Common myeloid progenitor, CD34-positive (primary cell): ENCODE measurements around the gene TMEM121.
"Not testable (repeated sequence)": the region's sequence is repeated elsewhere in the genome, so short reads cannot be mapped to it uniquely, and the experiment has no call there.

Experiments used
- CTCF ChIA-PET: fragments of 350-600 bp; sonication (Branson Sonifier 250); formaldehyde crosslinking; loops from one replicate; lab custom pipeline; 2021; ENCODE audit warnings: antibody characterized with exemption; lab: Charles Lee
- POLR2A ChIA-PET: fragments of 350-600 bp; sonication (Branson Sonifier 250); formaldehyde crosslinking; loops from one replicate; lab custom pipeline; 2021; ENCODE audit warnings: antibody characterized with exemption; lab: Charles Lee
- DNase-seq, 3 donors: peaks; one replicate each; pipeline versions ENCODE4 v3.0.0 to v3.0.0-alpha.2; 2013
- H3K27ac ChIP-seq, 2 experiments: 1 replicate in 1 of 2; 2 replicates in 1 of 2; pipeline ENCODE4 v1.7.0; 2013; ENCODE audit warnings: inconsistent platforms in 2 of 2, low read length in 2 of 2, mild to moderate bottlenecking in 2 of 2, low read depth in 1 of 2, moderate library complexity in 1 of 2; ENCODE audit not compliant: severe bottlenecking in 2 of 2, insufficient read depth in 1 of 2, poor library complexity in 1 of 2
- H3K27me3 ChIP-seq, 5 experiments: replicated peaks in 2 of 5; 1 replicate in 3 of 5; 2 replicates in 2 of 5; pipeline versions ENCODE4 v1.6.1 to v1.7.0; 2013; ENCODE audit warnings: low read length in 4 of 5, mild to moderate bottlenecking in 2 of 5, moderate library complexity in 2 of 5, inconsistent platforms in 1 of 5; ENCODE audit not compliant: insufficient read depth in 5 of 5, control insufficient read depth in 4 of 5
- H3K36me3 ChIP-seq, 4 experiments: 1 replicate in 2 of 4; 2 replicates in 2 of 4; pipeline versions ENCODE4 v1.6.1 to v1.7.0; 2013; ENCODE audit warnings: low read length in 3 of 4, control low read depth in 1 of 4, mild to moderate bottlenecking in 1 of 4; ENCODE audit not compliant: control insufficient read depth in 4 of 4, insufficient read depth in 4 of 4
- H3K4me1 ChIP-seq, 4 experiments: 1 replicate in 3 of 4; 2 replicates in 1 of 4; pipeline versions ENCODE4 v1.6.1 to v1.7.1; 2013; ENCODE audit warnings: low read length in 3 of 4, mild to moderate bottlenecking in 3 of 4, control low read depth in 1 of 4, inconsistent platforms in 1 of 4, moderate library complexity in 1 of 4; ENCODE audit not compliant: control insufficient read depth in 4 of 4, insufficient read depth in 4 of 4; ENCODE audit errors: control extremely low read depth in 1 of 4
- H3K4me3 ChIP-seq, 7 experiments: 1 replicate in 4 of 7; 2 replicates in 3 of 7; pipeline versions ENCODE4 v1.5.1 to v1.7.0; 2013; ENCODE audit warnings: mild to moderate bottlenecking in 7 of 7, low read length in 6 of 7, moderate library complexity in 6 of 7, inconsistent platforms in 2 of 7, low read depth in 2 of 7, control low read depth in 1 of 7; ENCODE audit not compliant: insufficient read depth in 4 of 7, control insufficient read depth in 1 of 7; ENCODE audit errors: extremely low read depth in 1 of 7
- H3K9me3 ChIP-seq, 5 experiments: 1 replicate in 4 of 5; 2 replicates in 1 of 5; pipeline versions ENCODE4 v1.6.1 to v1.7.1; 2013; ENCODE audit warnings: low read length in 4 of 5, mild to moderate bottlenecking in 2 of 5, inconsistent platforms in 1 of 5, low read depth in 1 of 5, moderate library complexity in 1 of 5; ENCODE audit not compliant: control insufficient read depth in 4 of 5, insufficient read depth in 2 of 5; ENCODE audit errors: control extremely low read depth in 1 of 5
- WGBS: methylation state at CpG from one replicate; pipeline ENCODE4 v1.1.5; 2013; ENCODE audit not compliant: insufficient coverage; 5-methylcytosine and 5-hydroxymethylcytosine counted together

TMEM121 gene

DNA sequence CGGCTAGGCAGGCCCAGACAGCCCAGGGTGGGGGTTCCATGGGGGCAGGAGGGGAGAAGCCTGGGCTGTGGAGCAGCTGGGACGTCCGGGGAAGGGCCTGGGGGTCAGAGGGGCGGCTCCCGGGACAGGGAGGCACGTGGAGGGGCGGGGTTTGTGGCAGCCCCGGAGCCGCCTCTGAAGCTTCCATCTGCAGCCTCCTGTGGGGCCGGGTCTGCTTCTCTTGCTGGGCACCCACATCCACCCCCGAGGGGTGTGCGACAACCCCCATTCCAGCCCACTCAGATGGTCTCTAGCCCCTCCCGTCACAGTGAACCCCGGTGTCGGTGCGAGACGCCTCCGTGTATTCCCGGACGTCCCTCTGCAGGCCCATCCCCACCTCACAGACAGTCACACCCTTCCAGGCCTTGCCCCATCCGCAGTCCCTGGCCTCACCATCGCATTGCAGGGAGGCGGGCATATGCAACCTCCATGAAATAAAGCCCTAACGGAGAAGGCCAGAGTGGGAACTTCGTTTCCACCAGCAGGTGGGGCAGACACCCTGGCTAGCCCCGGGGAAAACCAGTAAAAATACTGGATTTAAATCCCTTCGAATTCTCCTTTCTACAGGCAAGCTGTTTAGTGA is 33.8 kb downstream of the TMEM121 start:
- H3K27me3 ChIP-seq, H3K4me3 ChIP-seq, POLR2A ChIA-PET, H3K36me3 ChIP-seq, H3K9me3 ChIP-seq, H3K27ac ChIP-seq, H3K4me1 ChIP-seq, DNase-seq: not testable (repeated sequence)
- no CpG with 5 or more reads among the region's 27 CpGs for WGBS
- CTCF ChIA-PET = interaction anchor here (1.1 kb wide), 1 partner anchor 9 kb away, joined by 5 read pairs; no protein-coding TSS in a partner anchor

DNA sequence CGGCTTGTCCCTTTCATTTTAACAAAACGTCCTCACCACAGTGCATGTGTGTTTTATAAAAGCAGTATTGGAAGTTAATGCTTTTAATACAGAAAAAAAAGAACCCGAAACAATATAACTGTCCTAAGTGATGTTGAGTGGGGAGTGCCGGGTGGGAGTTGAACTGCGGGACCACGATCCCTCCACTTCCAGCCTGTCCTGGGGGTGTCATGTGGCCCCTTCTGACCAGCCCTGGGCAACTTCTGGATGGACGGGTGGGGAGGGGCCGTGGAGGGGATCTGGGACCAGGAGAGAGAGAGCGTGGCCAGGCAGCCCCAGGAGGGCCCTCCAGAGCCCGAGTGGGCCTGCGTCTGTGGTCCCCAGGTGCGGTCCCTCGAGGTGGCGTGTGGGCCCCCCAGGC is 35.0 kb downstream of the TMEM121 start:
- H3K27me3 ChIP-seq, DNase-seq, POLR2A ChIA-PET, H3K36me3 ChIP-seq, H3K4me3 ChIP-seq, H3K4me1 ChIP-seq, H3K9me3 ChIP-seq, CTCF ChIA-PET, H3K27ac ChIP-seq: not testable (repeated sequence)
- WGBS = 100% methylated on average over 4 of the region's 14 CpGs

DNA sequence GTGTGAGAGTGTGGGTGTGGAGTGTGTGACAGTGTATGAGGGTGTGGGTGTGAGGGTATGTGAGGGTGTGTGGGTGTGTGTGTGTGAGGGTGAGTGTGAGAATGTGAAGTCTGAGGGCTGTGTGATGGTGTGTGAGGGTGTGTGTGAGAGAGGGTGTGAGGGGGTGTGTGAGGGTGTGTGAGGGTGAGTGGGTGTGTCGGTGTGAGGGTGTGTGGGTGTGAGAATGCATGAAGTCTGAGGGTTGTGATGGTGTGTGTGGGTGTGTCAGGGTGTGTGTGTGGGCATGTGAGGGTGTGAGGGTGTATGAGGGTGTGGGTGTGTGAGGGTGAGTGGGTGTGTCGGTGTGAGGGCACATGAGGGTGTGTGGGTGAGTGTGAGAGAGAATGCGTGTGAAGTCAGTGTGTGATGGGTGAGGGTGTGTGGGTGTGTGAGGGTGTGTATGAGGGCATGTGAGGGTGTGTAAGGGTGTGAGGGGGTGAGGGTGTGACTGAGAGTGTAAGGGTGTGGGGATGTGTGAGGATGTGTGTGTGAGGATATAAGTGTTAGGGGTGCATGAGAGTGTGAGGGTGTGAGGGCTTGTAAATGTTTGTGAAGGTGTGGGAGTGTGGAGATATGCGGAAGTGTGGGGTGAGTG is 36.4 kb downstream of the TMEM121 start:
- H3K9me3 ChIP-seq = no peaks in the 10 kb centered on the region
- DNase-seq = no peak
- WGBS = 98% methylated on average over 4 of the region's 4 CpGs
- H3K4me3 ChIP-seq = no peak overlapping the region
- no peaks in the 10 kb centered on the region for H3K36me3 ChIP-seq
- POLR2A ChIA-PET = no interaction called here
- no peak overlapping the region for H3K27ac ChIP-seq
- CTCF ChIA-PET = no interaction called here
- no peaks in the 10 kb centered on the region for H3K27me3 ChIP-seq
- peaks cover 0 to 3% (median 1%) of the 10 kb centered on the region in 4 experiments for H3K4me1 ChIP-seq

DNA sequence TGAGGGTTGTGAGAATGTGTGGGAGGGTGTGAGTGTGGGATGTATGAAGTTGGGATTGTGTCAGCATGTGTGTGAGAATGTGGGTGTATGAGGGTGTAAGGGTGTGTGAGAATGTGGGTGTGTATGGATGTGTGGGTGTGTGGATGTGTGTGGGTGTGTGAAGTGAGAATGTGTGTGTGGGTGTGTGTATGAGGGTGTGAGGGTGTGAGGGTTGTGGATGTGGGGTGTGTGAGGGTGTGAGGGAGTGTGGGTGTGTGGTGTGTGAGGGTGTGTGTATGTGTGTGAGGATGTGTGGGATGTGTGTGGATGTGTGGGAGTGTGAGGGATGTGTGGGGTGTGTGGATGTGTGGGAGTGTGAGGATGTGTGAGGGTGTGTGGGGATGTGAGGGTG is 37.0 kb downstream of the TMEM121 start:
- ChIA-PET POLR2A (no interaction called here), CTCF (no interaction called here)
- Histone ChIP-seq H3K9me3 (no peaks in the 10 kb centered on the region), H3K27ac (no peak overlapping the region), H3K36me3 (no peaks in the 10 kb centered on the region), H3K4me3 (no peak overlapping the region), H3K27me3 (no peaks in the 10 kb centered on the region), H3K4me1 (peaks cover 0 to 3% (median 1%) of the 10 kb centered on the region in 4 experiments)
- no peak for DNase-seq

DNA sequence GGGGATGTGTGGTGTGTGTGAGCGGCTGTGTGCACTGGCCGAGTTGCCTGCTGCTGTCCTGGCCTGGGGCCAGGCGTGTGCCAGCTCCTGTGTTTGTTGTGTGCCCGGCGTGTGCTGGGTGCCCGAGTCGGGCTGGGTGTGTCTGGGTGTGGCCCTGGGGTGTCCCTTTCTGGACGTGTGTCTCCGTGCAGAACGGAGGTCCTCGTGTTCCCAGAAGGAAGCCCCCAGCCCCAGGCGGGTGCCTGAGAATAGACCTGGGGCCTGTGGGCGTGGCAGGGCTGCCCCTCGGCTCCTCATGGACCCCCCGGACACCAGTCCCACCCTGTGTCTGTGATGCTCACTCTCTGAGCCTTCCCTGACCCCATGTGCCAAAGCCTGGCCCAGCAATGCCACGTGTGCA is 38.2 kb downstream of the TMEM121 start:
- H3K27ac ChIP-seq, H3K4me1 ChIP-seq, H3K27me3 ChIP-seq, POLR2A ChIA-PET, H3K36me3 ChIP-seq, CTCF ChIA-PET, DNase-seq, H3K4me3 ChIP-seq, H3K9me3 ChIP-seq: not testable (repeated sequence)
- no CpG with 5 or more reads among the region's 16 CpGs for WGBS

DNA sequence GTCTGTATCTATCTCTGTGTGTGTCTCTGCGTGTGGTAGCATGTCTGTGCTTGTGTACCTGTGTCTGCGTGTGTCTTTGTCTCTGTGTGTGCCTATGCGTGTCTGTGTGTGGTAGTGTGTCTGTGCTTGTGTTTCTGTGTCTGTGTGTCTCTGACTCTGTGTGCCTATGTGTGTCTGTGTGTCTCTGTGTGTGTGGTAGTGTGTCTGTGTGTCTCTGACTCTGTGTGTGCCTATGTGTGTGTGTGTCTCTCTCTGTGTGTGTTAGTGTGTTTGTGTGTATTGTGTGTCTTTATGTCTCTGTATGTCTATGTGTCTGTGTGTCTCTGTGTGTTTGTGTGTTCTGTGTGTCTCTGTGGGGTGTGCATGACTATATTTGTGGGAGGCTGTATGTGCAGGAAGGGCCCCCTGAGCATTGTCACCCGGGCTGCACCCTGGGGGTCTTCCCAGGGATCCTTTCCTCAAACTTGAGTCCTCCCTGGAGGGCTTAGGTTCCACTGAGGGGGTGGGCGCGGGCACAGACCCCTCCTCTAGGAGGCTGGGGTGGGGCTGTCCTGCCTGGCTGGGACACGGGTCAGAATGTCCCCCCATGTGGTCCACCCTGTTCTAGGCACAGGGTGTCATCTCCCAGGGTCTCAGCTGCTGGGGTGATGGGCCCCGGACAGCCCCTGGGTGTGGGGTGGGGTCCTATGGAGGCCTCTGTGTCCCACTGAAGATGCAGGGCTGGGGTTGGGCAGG is 39.0 kb downstream of the TMEM121 start:
- POLR2A ChIA-PET, H3K27ac ChIP-seq, H3K4me3 ChIP-seq, H3K4me1 ChIP-seq, DNase-seq, CTCF ChIA-PET, H3K36me3 ChIP-seq, H3K9me3 ChIP-seq, H3K27me3 ChIP-seq: not testable (repeated sequence)
- WGBS = 96% methylated on average over 4 of the region's 8 CpGs
